Skeletal muscle satellite cell (primary cell): ENCODE measurements around the gene CLIP3.
A peak's percentile ranks its signal among the peaks of the same experiment; 100 is the strongest.

ENCODE experiments used
- H3K27me3 ChIP-seq: 2 replicates; pipeline ENCODE4 v1.7.0; 2013; ENCODE audit warnings: low read length; ENCODE audit not compliant: control insufficient read depth, insufficient read depth
- H3K36me3 ChIP-seq: 2 replicates; pipeline ENCODE4 v1.7.0; 2013; ENCODE audit warnings: mild to moderate bottlenecking, control low read depth, low read length; ENCODE audit not compliant: insufficient read depth
- H3K4me1 ChIP-seq: 2 replicates; pipeline ENCODE4 v1.7.0; 2013; ENCODE audit warnings: low read length; ENCODE audit not compliant: control insufficient read depth, insufficient read depth
- H3K4me2 ChIP-seq: 2 replicates; pipeline ENCODE4 v1.7.0; 2013; ENCODE audit warnings: mild to moderate bottlenecking, low read length
- H3K4me3 ChIP-seq: 2 replicates; pipeline ENCODE4 v1.7.0; 2013; ENCODE audit warnings: low read length
- H3K9ac ChIP-seq: 2 replicates; pipeline ENCODE4 v1.7.0; 2013; ENCODE audit warnings: mild to moderate bottlenecking, low read depth, low read length, moderate library complexity
- H3K9me3 ChIP-seq: replicated peaks from 2 replicates; pipeline ENCODE4 v1.7.0; 2013; ENCODE audit warnings: mild to moderate bottlenecking, control low read depth, low read length

Gene CLIP3

GRCh38 chr19:36059180-36059910 is 26.7 kb upstream of the CLIP3 start:
- H3K36me3 ChIP-seq = peaks cover 26% of the 10 kb centered on the region
- no peak overlapping the region for H3K4me2 ChIP-seq
- no peaks in the 10 kb centered on the region for H3K9me3 ChIP-seq
- H3K4me3 ChIP-seq = no peak overlapping the region
- peaks cover 6% of the 10 kb centered on the region for H3K4me1 ChIP-seq
- no peak overlapping the region for H3K9ac ChIP-seq
- H3K27me3 ChIP-seq = no peaks in the 10 kb centered on the region

- H3K27me3 ChIP-seq = no peaks in the 10 kb centered on the region
- H3K4me3 ChIP-seq = no peak overlapping the region
- no peak overlapping the region for H3K4me2 ChIP-seq
- peaks cover 22% of the 10 kb centered on the region for H3K36me3 ChIP-seq
- H3K9me3 ChIP-seq = no peaks in the 10 kb centered on the region
- H3K9ac ChIP-seq = no peak overlapping the region
- peaks cover 6% of the 10 kb centered on the region for H3K4me1 ChIP-seq
Observed at GRCh38 chr19:36058481-36059179, 26.0 kb upstream of the CLIP3 start.

GRCh38 chr19:36054733-36055686 is 22.3 kb upstream of the CLIP3 start, which contains the start of gene WDR62:
WDR62 (plus strand) TSS chr19:36054897; CDS start chr19:36054972, 75 bp downstream.
- peak within 1 kb of the TSS; percentile 84 for H3K4me2 ChIP-seq
- peak within 1 kb of the TSS; percentile 82 for H3K9ac ChIP-seq
- H3K27me3 ChIP-seq = no peaks in the 10 kb centered on the region
- peak within 1 kb of the TSS; percentile 78 for H3K4me3 ChIP-seq
- H3K9me3 ChIP-seq = no peaks in the 10 kb centered on the region
- peaks cover 11% of the 10 kb centered on the region for H3K4me1 ChIP-seq
- H3K36me3 ChIP-seq = peaks cover 10% of the 10 kb centered on the region

GRCh38 chr19:36054119-36054732 is 21.6 kb upstream of the CLIP3 start, which contains the start of gene THAP8:
THAP8 (minus strand) TSS chr19:36054285; CDS start chr19:36054217, 68 bp downstream.
- Histone ChIP-seq H3K4me3 (peak within 1 kb of the TSS; percentile 78), H3K36me3 (peaks cover 6% of the 10 kb centered on the region), H3K4me1 (peaks cover 11% of the 10 kb centered on the region), H3K9me3 (no peaks in the 10 kb centered on the region), H3K9ac (peak within 1 kb of the TSS; percentile 82), H3K4me2 (peak within 1 kb of the TSS; percentile 84), H3K27me3 (no peaks in the 10 kb centered on the region)

GRCh38 chr19:36051637-36052036 is 19.0 kb upstream of the CLIP3 start:
- no peaks in the 10 kb centered on the region for H3K27me3 ChIP-seq
- H3K4me2 ChIP-seq = no peak overlapping the region
- no peaks in the 10 kb centered on the region for H3K9me3 ChIP-seq
- peaks cover 13% of the 10 kb centered on the region for H3K4me1 ChIP-seq
- H3K4me3 ChIP-seq = no peak overlapping the region
- H3K9ac ChIP-seq = no peak overlapping the region
- H3K36me3 ChIP-seq = no peaks in the 10 kb centered on the region

GRCh38 chr19:36051236-36051635 is 18.6 kb upstream of the CLIP3 start:
- Histone ChIP-seq H3K9me3 (no peaks in the 10 kb centered on the region), H3K4me3 (no peak overlapping the region), H3K9ac (no peak overlapping the region), H3K36me3 (no peaks in the 10 kb centered on the region), H3K4me1 (peaks cover 17% of the 10 kb centered on the region), H3K4me2 (no peak overlapping the region), H3K27me3 (no peaks in the 10 kb centered on the region)

GRCh38 chr19:36049080-36049698 is 16.5 kb upstream of the CLIP3 start:
- Histone ChIP-seq H3K4me2 (no peak overlapping the region), H3K9me3 (no peaks in the 10 kb centered on the region), H3K4me1 (peaks cover 12% of the 10 kb centered on the region), H3K36me3 (no peaks in the 10 kb centered on the region), H3K4me3 (no peak overlapping the region), H3K27me3 (no peaks in the 10 kb centered on the region), H3K9ac (no peak overlapping the region)

- Histone ChIP-seq H3K9ac (no peak overlapping the region), H3K27me3 (no peaks in the 10 kb centered on the region), H3K4me3 (no peak overlapping the region), H3K4me1 (peaks cover 9% of the 10 kb centered on the region), H3K4me2 (no peak overlapping the region), H3K9me3 (no peaks in the 10 kb centered on the region), H3K36me3 (no peaks in the 10 kb centered on the region)
Observed at GRCh38 chr19:36047835-36048234, 15.2 kb upstream of the CLIP3 start.

- H3K4me1 ChIP-seq = peaks cover 16% of the 10 kb centered on the region
- no peak overlapping the region for H3K4me2 ChIP-seq
- no peaks in the 10 kb centered on the region for H3K36me3 ChIP-seq
- H3K4me3 ChIP-seq = no peak overlapping the region
- H3K9ac ChIP-seq = no peak overlapping the region
- no peaks in the 10 kb centered on the region for H3K9me3 ChIP-seq
- H3K27me3 ChIP-seq = no peaks in the 10 kb centered on the region
Observed at GRCh38 chr19:36046443-36047050, 13.9 kb upstream of the CLIP3 start.

GRCh38 chr19:36043952-36044351 is 11.3 kb upstream of the CLIP3 start:
- no peaks in the 10 kb centered on the region for H3K9me3 ChIP-seq
- H3K4me1 ChIP-seq = peaks cover 22% of the 10 kb centered on the region
- no peak overlapping the region for H3K9ac ChIP-seq
- no peaks in the 10 kb centered on the region for H3K27me3 ChIP-seq
- no peak overlapping the region for H3K4me3 ChIP-seq
- H3K4me2 ChIP-seq = no peak overlapping the region
- no peaks in the 10 kb centered on the region for H3K36me3 ChIP-seq
